GM12878 (cell line): ENCODE measurements around the gene MIPOL1. TPM values are rescaled to one million over a fixed set of nuclear protein-coding genes. Genes with fewer than 3 reads are reported as not detected.

Experiments used
- ATAC-seq: fragments of 200-7000 bp; cut with Tn5 transposase; 3 replicates; pipeline ENCODE4 v1.9.1; 2020; ENCODE audit warnings: mild to moderate bottlenecking, moderate library complexity
- BruUV-seq: library from RNA; stranded (reverse); fragments of 400-500 nt; replicated peaks from 2 replicates; lab custom pipeline; 2021; lab: Mats Ljungman, UMichigan
- CTCF ChIA-PET: fragments of 300-600 bp; sonication (Branson Sonifier 250); formaldehyde crosslinking; extraction: SDS; loops from one replicate; lab custom pipeline; 2021; ENCODE audit warnings: inconsistent platforms; lab: Yijun Ruan, JAX
- POLR2A ChIA-PET: fragments of 350-600 bp; formaldehyde crosslinking; extraction: SDS; loops from one replicate; lab custom pipeline; 2021; ENCODE audit warnings: inconsistent platforms; lab: Charles Lee
- RAD21 ChIA-PET: fragments of 300-600 bp; sonication (Branson Sonifier 250); formaldehyde crosslinking; loops from one replicate; lab custom pipeline; 2023; ENCODE audit warnings: antibody characterized with exemption; ENCODE audit not compliant: unreplicated experiment; lab: Charles Lee
- SMC1A ChIA-PET: fragments of 300-600 bp; sonication (Branson Sonifier 250); formaldehyde crosslinking; loops from one replicate; lab custom pipeline; 2023; ENCODE audit not compliant: unreplicated experiment, uncharacterized antibody; lab: Charles Lee
- DNase-seq: peaks from one replicate; pipeline ENCODE4 v3.0.0-alpha.2; 2011; ENCODE audit warnings: low read depth, low spot score
- FAIRE-seq: peaks from 3 replicates; lab custom pipeline; 2011; peaks lifted over from hg19 to GRCh38; lab: Jason Lieb, UNC
- H2AFZ ChIP-seq: 2 replicates; pipeline ENCODE4 v1.6.0; 2011; ENCODE audit warnings: low read depth, low read length, control low read depth; ENCODE audit not compliant: control insufficient read depth
- H3K27ac ChIP-seq: 2 replicates; pipeline ENCODE4 v1.5.1; 2011; ENCODE audit warnings: control low read depth; ENCODE audit not compliant: control insufficient read depth, insufficient read depth
- H3K27me3 ChIP-seq, 2 experiments: replicated peaks in 1 of 2; 2 replicates each; pipeline versions ENCODE4 v1.6.0 to v1.6.1; 2011; ENCODE audit warnings: low read length in 1 of 2; ENCODE audit not compliant: control insufficient read depth in 2 of 2, insufficient read depth in 2 of 2
- H3K36me3 ChIP-seq, 2 experiments: 2 replicates each; pipeline ENCODE4 v1.5.1; 2011; ENCODE audit warnings: low read length in 1 of 2; ENCODE audit not compliant: control insufficient read depth in 2 of 2, insufficient read depth in 2 of 2
- H3K4me1 ChIP-seq: 2 replicates; pipeline ENCODE4 v1.6.1; 2011; ENCODE audit warnings: mild to moderate bottlenecking, low read length, moderate library complexity, mixed read lengths; ENCODE audit not compliant: control insufficient read depth, insufficient read depth
- H3K4me2 ChIP-seq: 2 replicates; pipeline ENCODE4 v1.6.0; 2011; ENCODE audit warnings: control low read depth; ENCODE audit not compliant: control insufficient read depth, insufficient read depth
- H3K4me3 ChIP-seq: fragments of 200-600 bp; sonication (generic); 2 replicates; pipeline ENCODE4 v1.5.1; 2016
- H3K79me2 ChIP-seq: 2 replicates; pipeline ENCODE4 v1.6.0; 2011; ENCODE audit warnings: low read length; ENCODE audit not compliant: control insufficient read depth, insufficient read depth
- H3K9ac ChIP-seq: 2 replicates; pipeline ENCODE4 v1.8.0; 2011; ENCODE audit warnings: low read length, control low read depth, mixed read lengths; ENCODE audit not compliant: control insufficient read depth, insufficient read depth
- H3K9me3 ChIP-seq: replicated peaks from 3 replicates; pipeline ENCODE4 v1.5.1; 2011; ENCODE audit warnings: mild to moderate bottlenecking, low read length; ENCODE audit not compliant: control insufficient read depth, insufficient read depth
- H4K20me1 ChIP-seq: 2 replicates; pipeline ENCODE4 v1.6.0; 2011; ENCODE audit not compliant: control insufficient read depth, insufficient read depth
- BCLAF1 ChIP-seq: fragments of 450-650 bp; IDR thresholded peaks from 2 replicates; pipeline ENCODE4 v1.6.1; 2017; ENCODE audit warnings: antibody characterized with exemption, mild to moderate bottlenecking, moderate library complexity
- CEBPB ChIP-seq, 2 experiments: fragments of 150-350 bp in 1 of 2; IDR thresholded peaks; 2 replicates each; pipeline ENCODE4 v1.6.1; 2012 to 2014; ENCODE audit warnings: low read depth in 2 of 2, low read length in 2 of 2, borderline replicate concordance in 1 of 2, inconsistent platforms in 1 of 2
- DPF2 ChIP-seq: fragments of 450-650 bp; IDR thresholded peaks from 2 replicates; pipeline ENCODE4 v1.6.1; 2017; ENCODE audit warnings: mild to moderate bottlenecking
- HDAC6 ChIP-seq: fragments of 200-600 bp; sonication (generic); IDR thresholded peaks from one replicate; pipeline ENCODE4 v1.8.0; 2017; ENCODE audit warnings: antibody characterized with exemption; ENCODE audit not compliant: unreplicated experiment
- PAX5 ChIP-seq: IDR thresholded peaks from 2 replicates; pipeline ENCODE4 v1.6.1; 2011; ENCODE audit warnings: low read depth, low read length, borderline replicate concordance
- PML ChIP-seq: IDR thresholded peaks from 2 replicates; pipeline ENCODE4 v1.6.1; 2012; ENCODE audit warnings: low read length, inconsistent platforms
- SMAD1 ChIP-seq: fragments of 450-650 bp; IDR thresholded peaks from 2 replicates; pipeline ENCODE4 v1.6.1; 2018; ENCODE audit warnings: mild to moderate bottlenecking, low read depth; ENCODE audit not compliant: partially characterized antibody
- SREBF2 ChIP-seq: IDR thresholded peaks from 2 replicates; pipeline ENCODE4 v1.6.1; 2012; ENCODE audit warnings: mild to moderate bottlenecking, low read length
- WRNIP1 ChIP-seq: IDR thresholded peaks from 2 replicates; pipeline ENCODE4 v1.6.1; 2011; ENCODE audit warnings: low read depth, low read length, improper control_type of control experiment, borderline replicate concordance
- WGBS: methylation state at CpG from one replicate; pipeline ENCODE4 v1.1.6; 2016; ENCODE audit warnings: low lambda C conversion rate; ENCODE audit not compliant: insufficient replicate concordance, insufficient coverage; ENCODE audit errors: missing lambda C conversion rate; 5-methylcytosine and 5-hydroxymethylcytosine counted together
- in situ Hi-C: fragments of 300-500 bp; cut with MboI; formaldehyde crosslinking; loops from 9 replicates; pipeline ENCODE4 v1.14.3; 2018; ENCODE audit warnings: mixed read lengths
- intact Hi-C: fragments of 100-400 bp; cut with micrococcal nuclease; formaldehyde crosslinking; loops from one replicate; pipeline ENCODE4 v1.14.2; 2022; ENCODE audit not compliant: unreplicated experiment
- polyA plus RNA-seq, 11 experiments: library from polyadenylated mRNA; depleted of rRNA in 4 of 11; unstranded in 6 of 11; stranded (reverse) in 5 of 11; fragments of >200 nt; fragmentation: Nextera tagmentation in 4 of 11; fragmentation: Illumina TruSeq in 1 of 11; extraction: Ambion mirVana in 4 of 11; extraction: Trizol in 1 of 11; gene quantifications; 1 replicate in 1 of 11; 2 replicates in 10 of 11; pipeline versions ENCODE4 v1.2.1 to v1.2.3, GENCODE V29; 2011 to 2016; ENCODE audit warnings: inconsistent platforms in 2 of 11, missing spikeins in 2 of 11, low read depth in 1 of 11
- total RNA-seq, 4 experiments: library from RNA; depleted of rRNA in 3 of 4; stranded (reverse); fragments of >200 nt in 3 of 4; fragmentation: Illumina TruSeq in 1 of 4; extraction: Trizol in 1 of 4; gene quantifications; 2 replicates each; pipeline versions ENCODE4 v1.2.1 to v1.2.3, GENCODE V29; 2013 to 2021
- TF ChIP-seq, protein P1 (sequence below): fragments of 450-650 bp; IDR thresholded peaks from 2 replicates; pipeline ENCODE4 v1.6.1; 2017; ENCODE audit warnings: low read depth, mild to moderate bottlenecking, moderate library complexity
- TF ChIP-seq, protein P2 (sequence below): fragments of 450-650 bp; IDR thresholded peaks from 2 replicates; pipeline ENCODE4 v1.6.1; 2017; ENCODE audit warnings: mild to moderate bottlenecking, moderate library complexity

The MIPOL1 gene
- total and polyA plus RNA-seq, 10 of the 15 experiments (the other 5 are each of a cell fraction or from before 2014, with no cell fraction given): 0.06 TPM; not detected in 9

DNA sequence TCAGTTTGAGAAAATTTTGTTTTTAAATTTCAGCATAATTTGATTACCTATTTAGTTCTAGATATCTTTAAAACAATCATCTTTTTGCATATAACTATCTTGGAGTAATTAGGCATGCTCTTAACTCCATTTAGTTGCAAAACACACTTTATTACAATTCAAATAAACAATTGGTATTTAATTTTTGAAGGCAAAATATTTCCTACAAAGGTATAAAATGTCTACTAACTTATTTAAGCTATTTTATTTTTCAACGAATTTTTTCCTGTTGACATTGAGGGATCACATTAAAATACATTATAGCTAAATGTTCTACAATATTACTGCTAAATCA, 389.0 kb downstream of the MIPOL1 start:
- H4K20me1 ChIP-seq: no peaks in the 10 kb centered on the region
- RAD21 ChIA-PET: no interaction called here
- no peak overlapping the region for H3K4me3 ChIP-seq
- H3K36me3 ChIP-seq: no peaks in the 10 kb centered on the region
- no peak overlapping the region for H3K9ac ChIP-seq
- H3K4me2 ChIP-seq: no peak overlapping the region
- H3K27me3 ChIP-seq: no peaks in the 10 kb centered on the region
- no TSS peak for BruUV-seq
- whole genome bisulfite sequencing: 0% methylated on average over 1 of the region's 1 CpG
- H3K9me3 ChIP-seq: no peaks in the 10 kb centered on the region; the same call in 2 of the 3 replicates
- ATAC-seq (no peak), FAIRE-seq (no peak), DNase-seq (no peak)
- POLR2A ChIA-PET: no interaction called here
- no peak for TF ChIP-seq SMAD1
- no peak for TF ChIP-seq HDAC6
- TF ChIP-seq CEBPB (IDR thresholded peaks at IDR 0.05; ENCODE audit: borderline replicate concordance in 1 of 2, low read depth in 2 of 2, low read length in 2 of 2): no peak
- TF ChIP-seq, protein P1, sequence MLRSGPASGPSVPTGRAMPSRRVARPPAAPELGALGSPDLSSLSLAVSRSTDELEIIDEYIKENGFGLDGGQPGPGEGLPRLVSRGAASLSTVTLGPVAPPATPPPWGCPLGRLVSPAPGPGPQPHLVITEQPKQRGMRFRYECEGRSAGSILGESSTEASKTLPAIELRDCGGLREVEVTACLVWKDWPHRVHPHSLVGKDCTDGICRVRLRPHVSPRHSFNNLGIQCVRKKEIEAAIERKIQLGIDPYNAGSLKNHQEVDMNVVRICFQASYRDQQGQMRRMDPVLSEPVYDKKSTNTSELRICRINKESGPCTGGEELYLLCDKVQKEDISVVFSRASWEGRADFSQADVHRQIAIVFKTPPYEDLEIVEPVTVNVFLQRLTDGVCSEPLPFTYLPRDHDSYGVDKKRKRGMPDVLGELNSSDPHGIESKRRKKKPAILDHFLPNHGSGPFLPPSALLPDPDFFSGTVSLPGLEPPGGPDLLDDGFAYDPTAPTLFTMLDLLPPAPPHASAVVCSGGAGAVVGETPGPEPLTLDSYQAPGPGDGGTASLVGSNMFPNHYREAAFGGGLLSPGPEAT: no peak
- TF ChIP-seq, protein P2, sequence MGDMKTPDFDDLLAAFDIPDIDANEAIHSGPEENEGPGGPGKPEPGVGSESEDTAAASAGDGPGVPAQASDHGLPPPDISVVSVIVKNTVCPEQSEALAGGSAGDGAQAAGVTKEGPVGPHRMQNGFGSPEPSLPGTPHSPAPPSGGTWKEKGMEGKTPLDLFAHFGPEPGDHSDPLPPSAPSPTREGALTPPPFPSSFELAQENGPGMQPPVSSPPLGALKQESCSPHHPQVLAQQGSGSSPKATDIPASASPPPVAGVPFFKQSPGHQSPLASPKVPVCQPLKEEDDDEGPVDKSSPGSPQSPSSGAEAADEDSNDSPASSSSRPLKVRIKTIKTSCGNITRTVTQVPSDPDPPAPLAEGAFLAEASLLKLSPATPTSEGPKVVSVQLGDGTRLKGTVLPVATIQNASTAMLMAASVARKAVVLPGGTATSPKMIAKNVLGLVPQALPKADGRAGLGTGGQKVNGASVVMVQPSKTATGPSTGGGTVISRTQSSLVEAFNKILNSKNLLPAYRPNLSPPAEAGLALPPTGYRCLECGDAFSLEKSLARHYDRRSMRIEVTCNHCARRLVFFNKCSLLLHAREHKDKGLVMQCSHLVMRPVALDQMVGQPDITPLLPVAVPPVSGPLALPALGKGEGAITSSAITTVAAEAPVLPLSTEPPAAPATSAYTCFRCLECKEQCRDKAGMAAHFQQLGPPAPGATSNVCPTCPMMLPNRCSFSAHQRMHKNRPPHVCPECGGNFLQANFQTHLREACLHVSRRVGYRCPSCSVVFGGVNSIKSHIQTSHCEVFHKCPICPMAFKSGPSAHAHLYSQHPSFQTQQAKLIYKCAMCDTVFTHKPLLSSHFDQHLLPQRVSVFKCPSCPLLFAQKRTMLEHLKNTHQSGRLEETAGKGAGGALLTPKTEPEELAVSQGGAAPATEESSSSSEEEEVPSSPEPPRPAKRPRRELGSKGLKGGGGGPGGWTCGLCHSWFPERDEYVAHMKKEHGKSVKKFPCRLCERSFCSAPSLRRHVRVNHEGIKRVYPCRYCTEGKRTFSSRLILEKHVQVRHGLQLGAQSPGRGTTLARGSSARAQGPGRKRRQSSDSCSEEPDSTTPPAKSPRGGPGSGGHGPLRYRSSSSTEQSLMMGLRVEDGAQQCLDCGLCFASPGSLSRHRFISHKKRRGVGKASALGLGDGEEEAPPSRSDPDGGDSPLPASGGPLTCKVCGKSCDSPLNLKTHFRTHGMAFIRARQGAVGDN: no peak
- TF ChIP-seq PAX5: no peak
- no peak for TF ChIP-seq PML
- TF ChIP-seq SREBF2: no peak
- no peak for TF ChIP-seq DPF2
- TF ChIP-seq WRNIP1: no peak
- no peak for TF ChIP-seq BCLAF1
- no peaks in the 10 kb centered on the region for H3K79me2 ChIP-seq
- no peak overlapping the region for H2AFZ ChIP-seq
- SMC1A ChIA-PET: no interaction called here
- H3K4me1 ChIP-seq: no peaks in the 10 kb centered on the region
- no peak overlapping the region for H3K27ac ChIP-seq
- CTCF ChIA-PET: no interaction called here
- intact Hi-C loops (no loop called here), in situ Hi-C loops (no loop called here)
